NCI-H1930 (cell line): ENCODE measurements around the gene CD300E.
"Not testable (repeated sequence)": the region's sequence is repeated elsewhere in the genome, so short reads cannot be mapped to it uniquely, and the experiment has no call there.

ENCODE experiments used
- DNase-seq, 2 experiments: peaks; one replicate each; lab custom pipeline; 2025; lab: John Stamatoyannopoulos, UW

The CD300E gene

GRCh38 chr17:74599023-74599399 lies 24.5 kb downstream of the CD300E start:
- no peak for DNase-seq

DNA sequence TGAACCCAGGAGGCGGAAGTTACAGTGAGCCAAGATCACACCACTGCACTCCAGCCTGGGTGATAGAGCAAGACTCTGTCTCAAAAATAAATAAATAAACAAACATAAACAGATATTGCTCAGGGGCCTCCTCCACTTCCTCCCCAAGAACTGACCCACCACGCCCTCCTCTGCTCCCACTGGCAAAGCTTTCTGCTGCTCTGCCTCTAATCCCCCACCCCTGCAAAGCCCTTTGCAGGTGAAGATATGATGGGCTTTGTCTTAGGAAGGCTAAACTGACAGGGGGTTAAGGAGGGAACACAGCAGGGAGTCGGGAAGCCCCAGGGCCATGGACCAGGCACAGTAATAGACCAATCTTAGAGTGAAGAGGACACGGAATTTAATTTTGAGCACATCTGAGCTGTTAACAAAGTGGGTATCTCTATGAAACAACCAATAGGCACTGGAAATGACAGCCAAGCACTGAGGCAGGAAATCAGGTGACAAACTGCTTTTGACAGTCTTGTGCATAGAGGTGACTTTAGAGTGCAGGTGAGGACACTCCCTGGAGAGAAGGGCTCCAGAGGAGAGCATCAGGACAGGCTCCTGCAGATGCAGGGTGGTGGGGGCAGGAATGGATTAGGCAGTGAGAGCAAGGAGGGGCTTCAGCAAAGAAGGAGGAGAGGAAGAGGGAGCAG lies 25.1 kb downstream of the CD300E start:
- DNase-seq: no peak

DNA sequence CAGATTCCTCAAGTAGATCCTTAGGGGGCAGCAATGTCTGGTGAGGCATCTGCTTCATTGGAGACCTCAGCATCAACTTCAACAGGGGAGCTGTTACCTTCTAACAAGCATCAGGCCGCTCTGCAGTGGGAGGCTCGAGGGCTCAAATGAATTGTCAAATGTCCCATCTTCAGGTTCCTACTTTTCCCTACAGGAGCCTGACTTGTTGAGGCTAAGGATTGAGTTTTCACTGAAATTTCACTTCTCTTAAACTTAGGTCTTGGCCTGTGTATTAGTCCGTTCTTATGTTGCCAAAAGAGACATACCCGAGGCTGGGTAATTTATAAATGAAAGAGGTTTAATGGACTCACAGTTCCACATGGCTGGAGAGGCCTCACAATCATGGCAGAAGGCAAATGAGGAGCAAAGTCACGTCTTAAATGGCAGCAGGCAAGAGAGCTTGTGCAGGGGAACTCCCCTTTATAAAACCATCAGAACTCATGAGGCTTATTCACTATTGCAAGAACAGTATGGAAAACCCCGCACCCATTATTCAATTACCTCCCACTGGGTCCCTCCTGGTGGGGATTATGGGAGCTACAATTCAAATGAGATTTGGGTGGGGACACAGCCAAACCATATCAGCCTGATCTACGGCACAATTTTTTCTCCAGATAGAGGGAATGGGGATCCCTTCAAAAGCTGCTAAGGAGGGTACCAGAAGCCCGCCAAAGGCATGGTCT lies 26.3 kb downstream of the CD300E start:
- DNase-seq: peak in 1 of 2 experiments; percentile 17

DNA sequence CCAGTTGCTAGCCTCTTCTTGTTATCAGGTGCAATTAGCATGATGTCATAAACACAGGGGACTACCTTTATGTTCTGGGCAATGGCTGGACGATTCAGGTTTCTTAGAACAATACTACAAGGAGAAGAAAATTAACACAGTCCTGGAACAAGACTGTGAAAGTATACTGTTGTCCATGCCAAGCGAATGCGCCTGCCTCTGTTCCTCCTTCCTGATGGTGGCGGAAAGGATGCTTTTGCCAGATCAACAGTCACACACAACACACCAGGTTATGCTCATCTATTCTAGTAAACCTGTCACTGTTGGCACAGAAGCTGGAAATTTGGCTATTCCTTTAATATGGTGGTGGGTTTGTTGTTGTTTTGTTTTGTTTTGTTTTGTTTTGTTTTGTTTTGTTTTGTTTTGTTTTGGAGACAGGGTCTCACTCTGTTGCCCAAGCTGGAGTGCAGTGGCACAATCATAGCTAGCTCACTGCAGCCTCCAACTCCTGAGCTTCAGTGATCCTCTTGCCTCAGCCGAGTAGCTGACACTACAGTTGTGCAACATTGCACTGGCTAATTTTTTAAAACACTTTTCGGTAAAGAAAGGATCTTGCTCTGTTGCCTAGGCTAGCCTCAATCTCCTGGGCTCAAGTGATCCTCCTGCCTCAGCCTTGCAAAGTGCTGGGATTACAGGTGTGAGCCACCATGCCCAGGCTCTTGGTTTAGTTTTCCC lies 28.3 kb downstream of the CD300E start:
- no peak for DNase-seq

- DNase-seq: no peak
Observed at GRCh38 chr17:74592087-74592990, 31.2 kb downstream of the CD300E start, which contains the start of gene CD300LD. Gene CD300LD (minus strand): TSS chr17:74592283. CDS start chr17:74592202, 81 bp downstream.

DNA sequence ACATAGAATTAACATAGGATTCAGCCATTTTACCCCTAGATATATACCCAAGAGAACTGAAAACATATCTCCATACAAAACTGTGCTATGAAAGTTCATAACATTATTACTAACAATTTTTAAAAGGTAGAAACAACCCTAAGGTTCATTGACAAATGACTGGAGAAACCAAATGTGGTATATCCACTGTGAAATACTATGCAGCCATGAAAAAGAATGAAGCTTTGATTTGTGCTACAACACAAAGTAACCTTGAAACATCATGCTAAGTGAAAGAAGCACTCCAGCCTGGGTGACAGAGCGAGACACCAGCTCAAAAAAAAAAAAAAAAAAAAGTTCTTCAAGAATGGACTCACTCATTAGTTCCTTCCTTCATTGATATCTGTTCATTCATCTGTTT lies 32.0 kb downstream of the CD300E start:
- DNase-seq: no peak

DNA sequence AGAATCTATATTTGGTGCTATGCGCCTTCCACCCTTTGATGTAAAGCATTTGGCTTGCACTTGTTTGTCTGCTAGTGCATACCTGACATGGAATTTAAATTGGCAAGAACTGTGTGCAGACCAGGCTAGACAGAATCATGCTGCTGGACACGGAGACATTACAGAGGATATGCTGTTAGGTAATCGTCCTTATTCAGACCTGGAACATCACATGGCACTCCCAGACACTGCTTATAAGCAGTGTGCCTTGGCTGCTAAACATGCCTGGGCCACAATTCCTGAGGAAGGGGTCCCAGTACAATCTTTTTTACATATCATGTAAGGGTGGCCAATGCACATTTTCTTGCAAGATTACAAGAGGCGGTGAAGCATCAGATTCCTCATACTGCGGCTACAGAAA lies 37.8 kb downstream of the CD300E start:
- DNase-seq: no peak

DNA sequence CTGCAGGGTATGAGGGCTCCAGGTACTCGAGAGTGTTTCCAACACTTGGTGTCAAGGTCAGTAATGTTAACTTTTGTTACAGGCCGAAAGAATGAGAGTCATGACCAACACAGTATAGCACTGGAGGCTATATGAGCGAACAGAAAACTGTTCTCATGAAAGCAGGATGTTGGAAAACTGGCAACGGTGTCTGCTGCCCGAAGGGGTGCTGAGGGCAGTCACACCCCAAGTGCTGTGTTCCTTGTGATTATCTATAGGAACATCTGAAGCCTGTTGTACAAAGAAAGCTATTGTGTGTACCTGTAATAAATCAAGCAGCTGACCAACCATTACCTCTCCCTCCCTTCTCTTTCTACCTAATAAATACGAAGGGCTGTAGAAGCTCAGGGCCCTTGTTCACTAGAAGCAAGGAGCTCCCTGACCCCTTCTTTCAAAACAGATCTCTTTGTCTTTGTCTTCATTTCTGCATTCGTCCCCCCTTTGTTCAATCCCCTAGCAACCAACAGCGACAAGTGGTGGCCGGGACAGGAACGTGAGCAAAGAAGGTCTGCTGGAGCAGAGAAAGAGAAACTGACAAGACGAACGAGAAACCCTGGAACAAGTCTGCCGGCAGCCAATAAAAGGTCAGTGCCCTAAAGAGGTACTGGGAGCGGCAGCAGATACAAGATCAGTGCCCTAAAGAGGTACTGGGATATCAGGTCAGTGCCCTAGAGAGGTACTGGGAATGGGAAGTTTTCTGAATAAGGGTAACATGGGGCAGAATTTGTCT lies 39.1 kb downstream of the CD300E start:
- no peak for DNase-seq

DNA sequence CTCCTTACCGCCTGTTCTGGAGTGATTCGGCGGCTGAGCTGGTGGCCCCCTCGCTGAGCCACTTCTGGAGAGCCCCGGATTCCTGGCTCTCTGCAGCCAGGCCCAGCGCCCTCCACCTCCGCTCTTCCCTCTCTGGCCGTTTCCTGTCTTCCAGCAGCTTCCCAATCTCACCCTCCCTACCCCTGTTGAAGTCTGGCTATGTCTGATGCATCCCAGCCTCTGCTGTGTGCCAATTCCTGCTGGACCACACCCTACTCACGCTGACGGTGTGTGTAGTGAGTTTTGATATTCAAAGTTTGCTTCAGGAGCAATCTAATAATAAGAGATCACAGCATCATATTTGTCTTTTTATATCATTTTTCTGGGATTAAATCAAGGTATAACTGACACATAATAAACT lies 40.9 kb downstream of the CD300E start:
- DNase-seq: no peak

DNA sequence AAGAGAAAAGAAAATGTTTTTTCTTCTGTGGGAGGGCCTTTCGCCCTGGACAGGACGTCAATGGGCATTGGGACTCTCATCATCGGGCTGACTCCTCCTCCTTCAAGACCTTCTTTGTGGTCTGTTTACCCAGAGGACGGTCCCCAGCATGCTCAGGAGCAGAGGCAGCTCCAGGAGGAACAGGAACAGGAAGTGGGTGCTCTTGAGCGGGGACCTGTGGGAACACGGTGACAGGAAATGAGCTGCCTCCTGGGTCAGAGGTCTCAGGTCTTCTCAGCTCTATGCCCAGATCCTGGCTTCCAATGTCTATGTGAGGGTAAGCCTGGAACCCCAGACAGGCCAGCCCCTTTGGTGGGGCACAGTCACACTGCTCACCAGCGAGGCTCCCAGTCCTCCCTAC lies 43.6 kb downstream of the CD300E start:
- DNase-seq: no peak

- DNase-seq: no peak
Observed at GRCh38 chr17:74578979-74579378, 44.6 kb downstream of the CD300E start.

DNA sequence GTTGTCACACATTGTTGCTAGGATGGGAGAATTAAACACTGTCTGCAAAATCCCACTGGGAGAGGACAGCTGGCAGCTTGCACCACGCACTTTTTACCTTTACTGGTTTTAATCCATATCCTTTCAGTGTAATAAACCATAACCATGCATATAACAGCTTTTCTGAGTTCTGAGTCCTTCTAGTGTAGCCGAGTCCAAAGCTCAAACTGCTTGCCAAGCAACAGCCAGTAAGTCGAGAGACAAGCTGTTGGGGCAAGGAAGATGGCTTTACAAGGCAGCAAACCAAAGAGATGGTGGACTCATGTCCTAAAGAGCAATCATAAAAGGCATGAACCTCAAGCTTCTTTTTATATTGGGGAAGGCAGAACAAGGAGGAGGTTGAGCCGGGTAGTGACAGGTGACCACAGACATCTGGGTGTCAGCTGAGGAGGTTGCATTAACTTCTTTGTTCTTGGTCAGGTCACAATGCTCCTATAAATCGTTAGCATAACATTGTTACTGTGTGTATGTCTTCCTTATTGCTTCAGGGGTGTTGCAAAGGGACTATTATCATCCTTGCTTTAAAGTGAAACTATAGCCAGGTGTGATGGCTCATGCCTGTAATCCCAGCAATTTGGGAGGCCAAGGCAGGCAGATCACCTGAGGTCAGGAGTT lies 48.9 kb downstream of the CD300E start:
- DNase-seq: no peak

GRCh38 chr17:74573635-74574034 lies 49.9 kb downstream of the CD300E start:
- DNase-seq: not testable (repeated sequence)

- no peak for DNase-seq
Observed at GRCh38 chr17:74573169-74573568, 50.4 kb downstream of the CD300E start.

DNA sequence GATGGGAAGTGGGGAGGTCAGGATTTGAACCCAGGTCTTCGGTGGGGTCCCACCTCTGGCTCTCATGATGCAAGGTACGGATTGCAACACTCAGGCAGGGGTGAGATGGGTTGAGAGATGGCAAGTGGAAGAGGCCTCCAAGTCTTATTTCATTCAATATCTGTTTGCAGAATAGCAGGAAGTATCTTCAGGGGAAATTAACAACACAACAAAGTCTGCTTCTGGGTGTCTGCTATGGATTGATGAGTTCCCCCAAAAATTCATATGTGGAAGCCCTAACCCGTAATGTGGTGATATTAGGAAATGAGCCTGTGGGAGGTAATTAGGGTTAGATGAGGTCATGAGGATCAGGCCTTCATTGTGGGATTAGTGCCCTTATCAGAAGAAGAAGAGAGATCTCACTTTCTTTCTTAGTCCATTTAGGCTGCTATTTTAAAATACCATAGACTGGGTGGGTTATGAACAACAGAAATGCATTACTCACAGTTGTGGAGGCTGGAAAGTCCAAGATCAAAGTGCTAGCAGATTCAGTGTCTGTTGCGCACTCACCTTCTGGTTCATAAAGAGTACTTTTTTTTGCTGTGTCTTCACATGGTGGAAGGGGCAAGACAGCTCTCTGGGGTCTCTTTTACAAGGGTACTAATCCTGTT lies 51.8 kb downstream of the CD300E start:
- DNase-seq: no peak

- peak; percentile 8 to 18 for DNase-seq
Observed at GRCh38 chr17:74569020-74570003, 54.2 kb downstream of the CD300E start.

DNA sequence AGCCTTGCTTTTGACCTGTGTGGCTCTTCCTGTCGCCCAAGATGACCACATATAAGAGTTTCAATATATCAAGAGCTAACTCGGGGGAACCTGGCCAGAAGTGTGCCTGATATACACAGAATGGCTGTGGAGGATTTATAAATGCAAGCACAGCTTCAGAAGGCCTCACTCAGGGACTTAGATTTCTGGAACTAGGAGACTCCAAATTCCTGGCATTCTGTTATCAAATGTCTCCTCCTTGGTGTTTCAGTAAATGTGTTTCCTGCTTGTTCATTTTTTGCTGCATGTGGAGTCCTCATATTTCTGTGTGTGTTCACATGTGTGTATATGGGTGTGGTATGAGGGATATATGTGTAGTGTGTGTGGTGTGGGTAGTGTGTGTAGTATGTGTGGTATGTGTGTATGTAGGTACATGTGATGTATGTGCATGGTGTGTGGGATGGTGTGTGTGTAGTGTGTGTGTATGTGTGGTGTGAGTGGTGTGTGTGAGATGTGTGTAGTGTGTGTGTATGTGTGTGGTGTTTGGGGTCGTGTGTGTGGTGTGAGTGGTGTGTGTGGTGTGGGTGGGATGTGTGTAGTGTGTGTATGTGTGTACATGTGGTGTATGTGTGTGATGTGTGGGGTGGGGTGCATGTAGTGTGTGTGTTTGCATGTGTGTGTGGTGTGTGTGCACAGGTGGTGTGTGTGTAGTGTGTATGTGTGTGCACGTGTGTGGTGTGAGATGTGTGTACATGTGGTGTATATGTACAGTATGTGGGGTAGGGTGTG lies 55.2 kb downstream of the CD300E start:
- DNase-seq: no peak

GRCh38 chr17:74567397-74567796 lies 56.1 kb downstream of the CD300E start, which contains the start of gene CD300H:
Gene CD300H (minus strand): TSS chr17:74567509.
- no peak for DNase-seq
